ENCODE data around the gene KIF4A. TPM values are rescaled to one million over a fixed set of nuclear protein-coding genes. Genes with fewer than 3 reads are reported as not detected.

KIF4A gene
- total and polyA plus RNA-seq, 2 of the 13 experiments (the other 11 are each of a cell fraction or from before 2014, with no cell fraction given) = 9.4 to 28.2 TPM

DNA sequence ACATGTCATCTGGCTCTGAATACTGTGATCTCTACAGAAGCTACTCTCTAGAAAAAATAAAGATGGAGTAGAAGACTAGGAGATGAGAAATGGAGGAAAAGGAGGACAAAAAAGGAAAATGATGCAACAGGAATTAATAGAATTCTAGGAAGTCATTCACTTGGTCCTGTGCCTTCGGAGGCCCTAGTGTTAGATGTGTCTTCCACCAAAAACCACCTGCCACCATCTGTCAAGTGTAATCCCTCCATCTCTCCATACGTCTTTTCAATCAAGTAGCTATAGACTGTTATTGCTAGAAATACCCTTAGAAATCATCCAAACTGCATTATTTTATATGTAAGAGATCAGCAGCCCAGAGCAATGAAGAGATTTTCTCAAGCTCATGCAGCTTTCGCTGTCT, 10.8 kb upstream of the KIF4A start:
- Histone ChIP-seq H3K4me2 (ENCODE audit: low read depth, low read length) (no peak overlapping the region), H3K4me1 (ENCODE audit: insufficient read depth, low read length) (peaks cover 8% of the 10 kb centered on the region), H3K27ac (ENCODE audit: extremely low read length, insufficient read depth, low read length) (no peak overlapping the region), H3K36me3 (replicated peaks in 1 of 2; ENCODE audit: control insufficient read depth in 1 of 2, insufficient read depth in 2 of 2, low read length in 2 of 2) (no peaks in the 10 kb centered on the region), H4K20me1 (ENCODE audit: insufficient read depth, low read length) (no peaks in the 10 kb centered on the region), H2AFZ (ENCODE audit: low read length) (no peak overlapping the region), H3K79me2 (ENCODE audit: insufficient read depth, low read length) (no peaks in the 10 kb centered on the region), H3K4me3 (replicated peaks in 1 of 3; ENCODE audit: insufficient read depth in 1 of 3, low read depth in 2 of 3, low read length in 3 of 3) (no peak overlapping the region), H3K27me3 (ENCODE audit: control insufficient read depth in 1 of 2, insufficient read depth in 2 of 2, low read length in 2 of 2) (no peaks in the 10 kb centered on the region), H3K9me3 (ENCODE audit: low read length) (no peaks in the 10 kb centered on the region), H3K9ac (ENCODE audit: insufficient read depth, low read depth, low read length) (no peak overlapping the region)
- ATAC-seq (no peak), DNase-seq (ENCODE audit: low spot score) (no peak), FAIRE-seq (no peak)
- WGBS (ENCODE audit: low lambda C conversion rate) = 74% methylated on average over 3 of the region's 3 CpGs
- BruUV-seq (replicated peaks) = no TSS peak
- intact Hi-C loops (cut with micrococcal nuclease; ENCODE audit: unreplicated experiment) = no loop called here
- no peak for TF ChIP-seq ZNF34 (CRISPR knock-in tag; IDR thresholded peaks at IDR 0.05; ENCODE audit: borderline replicate concordance)
- POLR2A ChIA-PET = no interaction called here
- in situ Hi-C loops (cut with HindIII; ENCODE audit: extremely low pct_ligation_motif_present, low pct_unique_long_range_greater_than_20kb) = no loop called here
- CTCF ChIA-PET (ENCODE audit: low intra/inter-chr PET ratio, low total read pairs) = no interaction called here

DNA sequence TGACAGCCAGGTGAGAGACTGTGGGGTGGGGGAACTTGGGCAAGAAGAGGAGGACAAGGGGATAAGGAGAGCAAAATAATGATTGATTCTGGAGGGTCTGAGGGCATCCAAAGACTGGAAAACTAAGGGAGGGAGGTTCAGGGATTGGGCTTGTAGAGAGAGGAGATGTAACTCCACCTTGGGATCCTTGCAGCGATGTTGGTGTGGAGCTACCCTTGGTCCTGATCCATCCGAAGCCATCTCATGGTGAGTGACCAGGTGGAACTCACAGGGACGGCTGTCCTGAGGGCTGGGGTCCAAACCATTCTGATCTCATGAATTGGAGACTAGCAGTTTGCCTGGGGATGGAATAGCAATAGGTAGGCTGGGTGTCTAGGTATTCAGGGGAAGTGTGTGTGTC, 9.3 kb upstream of the KIF4A start:
- intact Hi-C loops (cut with micrococcal nuclease; ENCODE audit: unreplicated experiment) = loop anchor here (10.0 kb wide), 1 partner anchor 1006 kb away; no protein-coding TSS in a partner anchor
- H3K4me1 ChIP-seq (ENCODE audit: insufficient read depth, low read length) = peaks cover 13% of the 10 kb centered on the region
- H3K4me3 ChIP-seq (replicated peaks in 1 of 3; ENCODE audit: insufficient read depth in 1 of 3, low read depth in 2 of 3, low read length in 3 of 3) = no peak overlapping the region
- TF ChIP-seq, protein P1, sequence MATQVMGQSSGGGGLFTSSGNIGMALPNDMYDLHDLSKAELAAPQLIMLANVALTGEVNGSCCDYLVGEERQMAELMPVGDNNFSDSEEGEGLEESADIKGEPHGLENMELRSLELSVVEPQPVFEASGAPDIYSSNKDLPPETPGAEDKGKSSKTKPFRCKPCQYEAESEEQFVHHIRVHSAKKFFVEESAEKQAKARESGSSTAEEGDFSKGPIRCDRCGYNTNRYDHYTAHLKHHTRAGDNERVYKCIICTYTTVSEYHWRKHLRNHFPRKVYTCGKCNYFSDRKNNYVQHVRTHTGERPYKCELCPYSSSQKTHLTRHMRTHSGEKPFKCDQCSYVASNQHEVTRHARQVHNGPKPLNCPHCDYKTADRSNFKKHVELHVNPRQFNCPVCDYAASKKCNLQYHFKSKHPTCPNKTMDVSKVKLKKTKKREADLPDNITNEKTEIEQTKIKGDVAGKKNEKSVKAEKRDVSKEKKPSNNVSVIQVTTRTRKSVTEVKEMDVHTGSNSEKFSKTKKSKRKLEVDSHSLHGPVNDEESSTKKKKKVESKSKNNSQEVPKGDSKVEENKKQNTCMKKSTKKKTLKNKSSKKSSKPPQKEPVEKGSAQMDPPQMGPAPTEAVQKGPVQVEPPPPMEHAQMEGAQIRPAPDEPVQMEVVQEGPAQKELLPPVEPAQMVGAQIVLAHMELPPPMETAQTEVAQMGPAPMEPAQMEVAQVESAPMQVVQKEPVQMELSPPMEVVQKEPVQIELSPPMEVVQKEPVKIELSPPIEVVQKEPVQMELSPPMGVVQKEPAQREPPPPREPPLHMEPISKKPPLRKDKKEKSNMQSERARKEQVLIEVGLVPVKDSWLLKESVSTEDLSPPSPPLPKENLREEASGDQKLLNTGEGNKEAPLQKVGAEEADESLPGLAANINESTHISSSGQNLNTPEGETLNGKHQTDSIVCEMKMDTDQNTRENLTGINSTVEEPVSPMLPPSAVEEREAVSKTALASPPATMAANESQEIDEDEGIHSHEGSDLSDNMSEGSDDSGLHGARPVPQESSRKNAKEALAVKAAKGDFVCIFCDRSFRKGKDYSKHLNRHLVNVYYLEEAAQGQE (IDR thresholded peaks at IDR 0.05; ENCODE audit: borderline replicate concordance in 1 of 2, low read depth in 1 of 2, low read length in 2 of 2) = peak in 1 of 2 experiments; percentile 25; a peak in 1 of 4 replicates
- TF ChIP-seq CBFB (CRISPR knock-in tag; IDR thresholded peaks at IDR 0.05) = no peak
- TF ChIP-seq MXD4 (CRISPR knock-in tag; IDR thresholded peaks at IDR 0.05) = no peak
- no peak for TF ChIP-seq CHCHD3 (CRISPR knock-in tag; IDR thresholded peaks at IDR 0.05)
- no peak overlapping the region for H2AFZ ChIP-seq (ENCODE audit: low read length)
- H4K20me1 ChIP-seq (ENCODE audit: insufficient read depth, low read length) = no peaks in the 10 kb centered on the region
- H3K9me3 ChIP-seq (ENCODE audit: low read length) = no peaks in the 10 kb centered on the region
- in situ Hi-C loops (cut with HindIII; ENCODE audit: extremely low pct_ligation_motif_present, low pct_unique_long_range_greater_than_20kb) = no loop called here
- ChIA-PET POLR2A (no interaction called here), CTCF (ENCODE audit: low intra/inter-chr PET ratio, low total read pairs) (no interaction called here)
- no peak for FAIRE-seq
- no peak overlapping the region for H3K9ac ChIP-seq (ENCODE audit: insufficient read depth, low read depth, low read length)
- ATAC-seq = no peak
- no TSS peak for BruUV-seq (replicated peaks)
- no peak overlapping the region for H3K4me2 ChIP-seq (ENCODE audit: low read depth, low read length)
- no peaks in the 10 kb centered on the region for H3K27me3 ChIP-seq (ENCODE audit: control insufficient read depth in 1 of 2, insufficient read depth in 2 of 2, low read length in 2 of 2)
- H3K36me3 ChIP-seq (replicated peaks in 1 of 2; ENCODE audit: control insufficient read depth in 1 of 2, insufficient read depth in 2 of 2, low read length in 2 of 2) = no peaks in the 10 kb centered on the region
- WGBS (ENCODE audit: low lambda C conversion rate) = 72% methylated on average over 3 of the region's 3 CpGs
- no peak overlapping the region for H3K27ac ChIP-seq (ENCODE audit: extremely low read length, insufficient read depth, low read length)
- DNase-seq (ENCODE audit: low spot score) = no peak
- no peaks in the 10 kb centered on the region for H3K79me2 ChIP-seq (ENCODE audit: insufficient read depth, low read length)

Measured in HepG2 (cell line).